ENCODE results near the gene TCF15.

TCF15 gene

GRCh38 chr20:610130-611046, at the start of gene TCF15:
TCF15 (minus strand) TSS chr20:610309; CDS start chr20:610237, 72 bp downstream.
- no peak for DNase-seq (ENCODE audit: low read depth in 2 of 2)

- DNase-seq (ENCODE audit: low read depth in 2 of 2), result no peak
Observed at GRCh38 chr20:658731-659291, 48.7 kb upstream of the TCF15 start.

- no peak for DNase-seq (ENCODE audit: low read depth in 2 of 2)
Observed at GRCh38 chr20:658202-658601, 48.1 kb upstream of the TCF15 start.

GRCh38 chr20:655726-656624, 45.9 kb upstream of the TCF15 start:
- no peak for DNase-seq (ENCODE audit: low read depth in 2 of 2)

GRCh38 chr20:654417-654750, 44.3 kb upstream of the TCF15 start:
- no peak for DNase-seq (ENCODE audit: low read depth in 2 of 2)

- no peak for DNase-seq (ENCODE audit: low read depth in 2 of 2)
Observed at GRCh38 chr20:653590-654416, 43.7 kb upstream of the TCF15 start.

GRCh38 chr20:653110-653589, 43.0 kb upstream of the TCF15 start, which contains the start of gene SRXN1:
SRXN1 (minus strand) TSS chr20:653200; CDS start chr20:653185, 15 bp downstream.
- DNase-seq (ENCODE audit: low read depth in 2 of 2), result peak; percentile 69 to 71

GRCh38 chr20:652615-653109, 42.6 kb upstream of the TCF15 start:
- no peak for DNase-seq (ENCODE audit: low read depth in 2 of 2)

GRCh38 chr20:651713-652614, 41.9 kb upstream of the TCF15 start:
- DNase-seq (ENCODE audit: low read depth in 2 of 2), result no peak

- DNase-seq (ENCODE audit: low read depth in 2 of 2), result no peak
Observed at GRCh38 chr20:650954-651353, 40.8 kb upstream of the TCF15 start.

- DNase-seq (ENCODE audit: low read depth in 2 of 2), result no peak
Observed at GRCh38 chr20:650281-650680, 40.2 kb upstream of the TCF15 start.

GRCh38 chr20:647479-648019, 37.4 kb upstream of the TCF15 start:
- no peak for DNase-seq (ENCODE audit: low read depth in 2 of 2)

GRCh38 chr20:646868-647233, 36.7 kb upstream of the TCF15 start:
- DNase-seq (ENCODE audit: low read depth in 2 of 2), result no peak

GRCh38 chr20:646107-646867, 36.2 kb upstream of the TCF15 start:
- no peak for DNase-seq (ENCODE audit: low read depth in 2 of 2)

GRCh38 chr20:645318-646106, 35.4 kb upstream of the TCF15 start:
- peak; percentile 22 to 31 for DNase-seq (ENCODE audit: low read depth in 2 of 2)

GRCh38 chr20:644692-645317, 34.7 kb upstream of the TCF15 start:
- DNase-seq (ENCODE audit: low read depth in 2 of 2), result no peak

GRCh38 chr20:642398-643174, 32.5 kb upstream of the TCF15 start:
- DNase-seq (ENCODE audit: low read depth in 2 of 2), result no peak

Data from activated CD8-positive, alpha-beta memory T cell treated with anti-CD3 and anti-CD28 coated beads for 4 hours (primary cell).